SH-SY5Y (cell line): Measurements from ENCODE around the gene SNX9.

Source experiments
- GATA2 ChIP-seq: IDR thresholded peaks from 2 replicates; pipeline ENCODE4 v1.6.1; 2011; ENCODE audit warnings: mild to moderate bottlenecking, low read depth, low read length
- GATA3 ChIP-seq: IDR thresholded peaks from 2 replicates; pipeline ENCODE4 v1.6.1; 2011; ENCODE audit warnings: low read depth, mild to moderate bottlenecking, low read length, moderate library complexity

The SNX9 gene

DNA sequence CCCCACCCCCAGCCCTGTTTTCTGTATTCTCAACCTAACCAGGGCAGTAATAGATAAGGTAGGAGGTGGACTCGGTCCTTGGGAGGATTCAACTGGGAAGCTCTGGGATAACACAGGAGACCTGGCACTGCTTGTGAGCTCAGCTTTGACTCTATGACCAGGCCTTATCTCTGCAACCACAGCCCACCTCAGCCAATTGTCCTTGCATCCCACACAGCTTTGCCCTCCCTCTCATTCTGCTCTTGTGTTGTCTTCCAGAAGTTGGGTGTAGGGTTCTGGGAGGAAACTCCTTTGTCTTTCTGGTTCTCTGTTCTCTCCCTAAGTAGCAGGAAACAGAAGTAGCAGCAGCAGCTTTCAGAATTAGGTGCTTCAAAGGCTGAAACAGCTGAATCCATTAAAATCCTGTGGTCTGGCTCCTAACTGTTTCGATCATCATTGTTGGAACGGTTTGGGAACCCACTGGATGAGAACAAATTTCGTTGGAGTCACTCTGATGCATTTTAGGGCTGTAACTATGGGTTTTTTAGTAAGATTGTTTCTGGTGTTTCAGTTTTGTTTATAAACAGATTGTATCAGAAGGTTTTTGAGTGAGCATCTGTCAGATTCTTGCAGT lies 32.4 kb upstream of the SNX9 start:
- TF ChIP-seq GATA3 (no peak), GATA2 (no peak)

DNA sequence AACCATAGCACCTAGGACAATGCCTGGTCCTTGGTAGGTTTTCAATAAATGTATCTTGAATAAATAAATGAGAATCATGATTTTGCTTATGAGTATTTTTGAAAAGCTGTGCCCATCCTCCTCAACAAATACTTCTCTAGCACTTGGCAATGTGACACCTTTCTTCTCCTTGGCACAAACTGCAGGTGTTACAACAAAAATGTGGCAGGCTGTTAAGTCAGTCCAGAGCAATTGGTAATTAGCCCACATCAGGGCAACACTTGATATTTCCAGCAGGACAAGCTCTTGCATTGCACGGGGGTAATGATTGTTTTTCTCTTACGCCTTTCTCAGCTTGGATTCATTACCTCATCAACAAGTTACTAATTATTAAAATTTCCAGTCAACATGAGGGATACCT lies 31.6 kb upstream of the SNX9 start:
- TF ChIP-seq GATA3 (no peak), GATA2 (no peak)

DNA sequence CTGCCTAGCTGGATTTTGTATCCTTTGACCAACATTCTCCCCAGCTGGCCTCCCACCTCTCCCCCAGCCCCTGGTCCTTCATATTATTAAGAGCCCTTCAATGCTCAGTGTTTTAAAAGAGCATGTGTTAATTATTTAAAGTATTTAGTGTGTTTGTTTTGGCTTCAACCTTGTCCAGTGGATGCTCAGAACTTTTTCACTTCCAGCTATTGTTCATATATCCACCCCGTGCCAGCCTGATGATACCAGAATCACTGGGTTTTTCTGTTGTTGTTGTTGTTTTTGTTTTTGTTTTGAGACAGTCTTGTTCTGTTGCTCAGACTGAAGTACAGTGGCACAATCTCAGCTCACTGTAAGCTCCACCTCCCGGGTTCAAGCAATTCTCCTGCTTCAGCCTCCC lies 30.4 kb upstream of the SNX9 start:
- TF ChIP-seq GATA3 (no peak), GATA2 (no peak)

DNA sequence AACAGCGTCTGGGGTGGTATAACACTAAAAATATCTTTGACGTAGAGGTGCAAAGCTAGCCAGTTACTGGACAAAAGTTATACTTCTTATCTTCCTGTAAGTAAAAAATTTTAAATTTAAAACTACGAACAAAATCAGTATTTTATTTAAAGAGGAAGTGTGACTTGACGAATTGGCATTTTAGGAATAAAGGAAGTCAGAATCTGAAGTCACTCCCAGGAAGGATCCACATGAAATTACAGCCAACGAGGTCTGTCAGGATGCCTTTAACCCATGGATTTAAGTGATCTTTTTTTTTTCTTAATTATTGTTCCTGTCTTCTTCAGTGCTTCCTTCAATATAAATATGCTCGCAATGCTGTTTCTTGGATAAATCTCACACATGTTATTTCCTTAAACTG lies 27.2 kb upstream of the SNX9 start:
- no peak for TF ChIP-seq GATA3
- TF ChIP-seq GATA2: no peak

DNA sequence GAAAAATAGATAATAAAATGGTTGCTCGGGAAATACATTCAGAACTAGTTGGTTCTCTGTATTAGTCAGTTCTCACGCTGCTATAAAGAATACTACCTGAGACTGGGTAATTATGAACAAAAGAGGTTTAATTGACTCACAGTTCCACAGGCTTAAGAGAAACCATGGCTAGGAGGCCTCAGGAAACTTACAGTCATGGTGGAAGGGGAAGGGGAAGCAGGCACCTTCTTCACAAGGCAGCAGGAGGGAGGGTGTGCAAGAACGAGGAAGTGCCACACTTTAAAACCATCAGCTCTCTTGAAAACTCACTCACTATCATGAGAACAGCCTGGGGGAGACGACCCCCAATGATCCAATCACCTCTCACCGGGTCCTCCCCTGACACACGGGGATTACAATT lies 24.2 kb upstream of the SNX9 start:
- TF ChIP-seq GATA2 (no peak), GATA3 (no peak)

DNA sequence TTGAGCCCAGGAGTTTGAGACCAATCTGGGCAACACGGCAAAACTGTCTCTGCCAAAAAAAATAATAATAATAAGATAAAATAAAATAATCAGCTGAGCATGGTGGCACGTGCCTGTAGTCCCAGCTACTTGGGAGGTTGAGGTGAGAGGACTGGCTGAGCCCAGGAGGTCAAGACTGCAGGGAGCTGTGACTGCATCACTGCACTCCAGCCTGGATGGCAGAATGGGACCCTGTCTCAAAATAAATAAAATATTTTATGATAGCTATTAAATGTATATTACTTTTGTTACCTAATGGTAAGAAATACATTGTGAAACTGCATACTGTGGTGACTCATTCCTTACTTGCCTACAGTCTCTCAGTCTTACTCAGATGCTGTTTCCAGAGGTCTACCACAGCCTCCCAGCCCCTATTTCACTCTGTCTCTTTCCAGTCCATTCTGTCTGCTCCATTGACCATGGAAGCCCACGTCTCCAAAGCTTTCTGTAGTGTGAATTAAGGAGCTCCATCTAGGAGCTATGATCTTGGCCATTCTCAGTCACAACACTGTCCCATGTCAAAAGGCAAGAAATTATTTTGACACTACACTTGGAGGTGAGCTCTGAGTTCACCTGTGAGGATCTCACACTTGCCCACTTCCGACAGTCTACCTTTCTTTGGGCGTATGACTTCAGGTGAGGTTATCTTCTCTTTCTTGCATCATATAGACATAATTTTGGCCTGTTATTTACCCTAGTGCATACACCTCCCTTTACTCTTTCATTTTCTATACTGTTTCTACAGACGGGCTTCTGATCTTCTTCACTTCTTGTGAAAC lies 22.4 kb upstream of the SNX9 start:
- TF ChIP-seq GATA3 (no peak), GATA2 (no peak)

DNA sequence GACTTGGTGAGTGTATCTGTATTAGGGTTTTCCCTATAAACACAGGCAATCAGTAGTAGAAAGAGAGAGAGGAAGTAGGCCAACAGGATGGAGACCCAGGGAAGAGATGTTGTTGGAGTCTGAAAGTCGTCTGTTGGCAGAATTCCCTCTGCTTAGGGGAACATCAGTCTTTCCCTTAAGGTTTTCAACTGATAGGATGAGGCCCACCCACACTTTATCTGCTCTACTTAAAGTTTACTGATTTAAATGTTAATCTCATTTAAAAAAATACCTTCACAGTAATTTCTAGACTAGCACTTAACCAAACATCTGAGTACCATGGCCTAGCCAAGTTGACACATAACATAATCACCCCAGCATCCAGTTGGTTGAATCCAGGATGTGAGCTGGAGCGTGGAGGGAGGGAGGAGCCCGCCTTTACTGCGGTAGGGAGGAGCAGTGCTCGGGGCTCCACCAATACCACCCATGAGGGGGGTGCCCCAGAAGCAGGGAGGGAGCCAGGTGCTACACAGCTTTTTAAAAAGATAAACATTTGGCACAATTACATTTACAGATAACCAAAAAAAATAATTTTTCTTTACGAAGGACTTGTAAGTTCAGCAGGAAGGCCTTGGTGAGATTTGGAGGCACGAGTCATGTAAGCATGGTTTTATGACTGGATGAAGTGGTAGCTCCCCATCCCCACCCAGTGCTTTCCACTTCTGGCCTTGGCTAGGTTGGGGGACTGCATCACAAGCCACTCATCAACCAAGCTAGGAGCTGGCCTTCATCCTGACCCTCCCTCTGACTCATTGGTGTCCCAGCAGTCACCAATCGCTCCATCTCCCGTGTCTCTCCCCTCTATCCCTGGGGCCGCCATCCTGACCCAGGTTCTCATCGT lies 18.4 kb upstream of the SNX9 start:
- no peak for TF ChIP-seq GATA3
- no peak for TF ChIP-seq GATA2

DNA sequence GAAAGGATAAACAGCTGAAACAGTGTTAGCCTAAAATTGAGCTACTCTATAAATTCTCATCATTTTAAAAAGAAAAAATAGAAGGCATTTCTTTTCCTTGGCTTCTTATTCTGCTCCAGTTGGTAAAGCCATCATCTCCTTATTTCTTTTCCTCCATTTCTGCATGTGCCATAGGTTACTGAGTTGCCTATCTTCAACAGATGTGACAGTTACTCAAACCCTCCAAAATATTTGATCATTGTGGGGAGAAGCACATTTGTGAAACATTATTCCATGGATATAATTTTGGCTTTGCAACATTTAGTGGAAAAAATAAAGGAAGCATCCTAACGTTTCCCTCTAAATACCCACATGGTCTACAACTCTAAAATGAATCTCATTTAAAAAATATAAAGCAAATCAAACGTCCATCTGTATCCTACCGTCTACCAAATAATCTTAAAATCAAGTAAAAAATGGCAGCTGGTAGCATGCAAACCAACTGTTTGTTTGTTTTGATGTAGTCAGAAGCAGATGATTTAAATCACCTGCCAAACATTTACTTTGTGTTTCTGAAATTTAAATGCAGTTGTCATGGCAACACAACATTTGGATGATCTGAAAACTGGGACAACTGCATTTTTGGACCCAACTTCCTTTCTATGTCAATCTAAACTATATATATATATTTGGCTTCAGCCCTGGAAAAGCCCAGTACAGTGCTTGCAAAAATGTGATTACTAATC lies 16.8 kb upstream of the SNX9 start:
- TF ChIP-seq GATA3 (no peak), GATA2 (no peak)

DNA sequence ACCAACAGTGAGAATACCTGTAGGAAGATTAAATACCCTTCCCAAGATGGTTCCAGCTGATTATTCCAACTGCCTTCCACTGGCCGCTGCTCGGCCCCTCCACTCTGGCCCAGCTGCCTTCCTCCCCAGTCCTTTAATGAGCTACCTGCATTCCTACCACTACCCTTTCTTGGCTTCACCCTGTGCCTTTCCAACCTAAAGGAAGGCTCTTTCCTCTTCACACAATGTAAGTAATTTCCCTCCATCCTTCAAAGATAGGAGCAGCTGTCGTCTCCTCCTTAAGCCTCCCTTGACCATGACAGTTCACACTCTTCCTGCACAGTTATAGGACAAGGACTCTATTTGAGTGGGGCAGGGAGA lies 16.2 kb upstream of the SNX9 start:
- no peak for TF ChIP-seq GATA3
- TF ChIP-seq GATA2: no peak

DNA sequence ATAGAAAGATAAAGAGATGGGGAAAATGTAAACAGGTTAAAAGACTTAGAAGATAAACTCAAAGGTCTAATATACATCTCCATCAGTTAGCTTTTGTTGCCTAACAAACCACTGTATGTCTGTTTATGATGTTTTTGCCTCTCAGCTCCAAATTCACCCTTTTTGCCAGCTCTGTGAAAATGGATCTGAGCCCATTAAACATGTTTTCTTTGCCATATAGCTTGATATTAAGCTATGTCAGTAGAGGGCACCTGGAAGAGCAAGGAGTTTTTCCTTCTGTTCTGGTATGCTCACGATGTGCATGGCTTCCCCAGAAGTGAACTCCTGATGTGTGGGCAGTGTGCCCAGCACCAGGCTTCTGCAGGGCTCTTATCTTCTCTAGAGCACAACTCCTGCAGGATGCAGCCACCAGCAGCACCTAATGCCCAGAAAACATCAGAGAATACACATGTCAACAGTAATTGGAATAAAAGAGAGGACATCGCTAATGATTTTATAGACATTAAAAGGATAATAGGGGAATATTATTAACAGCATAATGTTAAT lies 14.6 kb upstream of the SNX9 start:
- no peak for TF ChIP-seq GATA3
- no peak for TF ChIP-seq GATA2

DNA sequence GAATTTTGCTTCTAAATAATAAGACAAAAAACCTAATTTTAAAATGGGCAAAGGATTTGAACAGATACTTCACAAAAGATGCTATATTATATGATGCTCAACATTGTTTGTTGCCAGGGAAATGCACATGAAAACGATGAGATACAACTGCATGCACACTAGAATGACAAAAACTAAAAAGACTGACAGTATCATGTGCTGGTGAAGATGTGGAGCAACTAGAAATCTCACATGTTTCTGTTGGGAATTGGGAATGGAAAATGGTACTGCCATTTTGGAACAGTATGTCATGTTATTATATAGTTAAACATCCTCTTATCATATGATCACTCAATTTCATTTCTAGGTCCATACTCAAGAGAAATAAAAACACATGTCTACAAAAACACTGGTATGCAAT lies 13.4 kb upstream of the SNX9 start:
- TF ChIP-seq GATA3 (no peak), GATA2 (no peak)

DNA sequence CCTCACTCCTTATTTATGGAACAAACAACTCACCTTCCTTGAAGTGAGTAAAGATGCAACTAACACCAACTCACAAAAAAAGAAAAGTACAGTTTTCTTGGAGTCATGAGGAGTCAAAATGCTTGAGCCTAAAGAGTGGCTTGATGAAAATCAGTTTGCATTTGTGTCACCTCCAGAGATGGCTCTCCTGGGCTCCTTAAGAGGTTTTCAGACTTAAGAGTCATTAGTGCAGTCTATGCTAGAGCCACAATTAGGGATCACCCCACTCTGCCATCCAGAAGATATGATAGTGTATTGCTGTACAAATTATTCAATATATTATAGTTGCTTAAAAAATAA lies 11.9 kb upstream of the SNX9 start:
- TF ChIP-seq GATA2 (no peak), GATA3 (no peak)

DNA sequence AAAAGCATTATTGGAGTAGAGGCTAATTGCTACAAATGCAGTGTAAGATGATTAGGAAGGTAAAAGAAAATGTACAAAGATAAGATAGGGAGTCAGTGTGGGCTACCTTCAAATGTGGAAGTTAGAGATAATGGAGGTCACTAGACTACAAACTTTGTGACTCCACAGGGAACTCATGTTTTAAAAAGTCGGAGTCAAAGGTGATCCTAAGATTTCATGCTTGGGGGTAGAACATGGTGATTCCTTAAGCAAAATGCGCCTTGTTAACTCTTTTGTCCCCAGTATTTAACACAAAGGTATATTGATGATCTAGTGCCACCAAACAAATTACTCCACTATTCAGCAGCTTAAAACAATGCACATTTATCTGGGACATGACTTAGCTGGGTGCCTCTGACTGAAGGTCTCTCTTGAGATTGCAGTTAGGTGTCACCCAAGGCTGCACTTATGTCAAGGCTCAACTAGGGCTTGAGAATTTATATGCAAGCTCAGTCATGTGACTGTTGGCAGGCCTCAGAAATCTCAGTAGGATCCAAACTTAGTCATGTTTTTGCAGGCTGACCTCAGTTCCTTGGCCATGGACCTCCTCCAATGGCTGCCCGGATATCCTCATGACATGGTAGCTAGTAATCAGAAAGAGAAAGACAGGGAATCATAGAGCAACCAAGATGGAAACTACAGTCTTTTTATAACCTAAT lies 11.4 kb upstream of the SNX9 start:
- TF ChIP-seq GATA2: no peak
- no peak for TF ChIP-seq GATA3

DNA sequence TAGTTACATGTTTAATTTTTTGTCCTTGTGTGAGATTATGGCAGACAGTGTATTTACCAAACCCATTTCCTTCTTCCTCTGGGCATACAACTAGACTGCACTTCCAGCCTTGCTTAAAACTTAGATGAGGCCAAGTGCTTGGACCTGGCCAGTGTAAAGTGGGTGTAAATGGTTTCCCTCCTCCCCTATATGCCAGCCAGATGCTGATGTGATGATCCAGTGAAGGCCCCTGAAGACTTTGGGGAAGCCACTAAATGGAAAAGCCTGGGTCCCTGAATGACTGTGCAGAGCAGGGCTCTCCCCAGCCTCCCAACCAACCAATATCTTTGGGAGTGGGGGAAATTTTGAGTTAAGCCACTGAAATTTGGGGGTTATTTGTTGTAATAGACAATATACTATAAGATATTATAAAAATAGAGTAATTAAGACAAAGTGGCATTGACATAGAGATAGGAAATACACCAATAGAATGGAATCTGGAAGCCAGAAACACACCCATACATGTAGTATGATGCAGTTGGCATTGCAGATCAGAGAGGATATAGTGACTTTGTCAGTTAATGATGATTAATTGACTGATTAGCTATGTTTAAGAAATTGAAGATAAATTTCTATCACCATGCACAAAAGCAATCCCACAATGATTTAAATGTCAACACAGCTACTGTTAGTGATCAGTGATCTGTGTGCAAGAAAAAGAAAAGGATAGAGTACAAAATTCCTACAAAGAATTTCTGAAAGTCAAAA lies 10.4 kb upstream of the SNX9 start:
- no peak for TF ChIP-seq GATA2
- TF ChIP-seq GATA3: no peak
